ENCODE data around the gene RASA3. TPM values are rescaled to one million over a fixed set of nuclear protein-coding genes. Genes with fewer than 3 reads are reported as not detected.

RASA3 gene
- total and polyA plus RNA-seq, 10 of the 15 experiments (the other 5 are each of a cell fraction or from before 2014, with no cell fraction given): 0.79 to 33.9 (median 17.6) TPM

- intact Hi-C loops (cut with micrococcal nuclease; ENCODE audit: unreplicated experiment): no loop called here
- H3K79me2 ChIP-seq (ENCODE audit: control insufficient read depth, insufficient read depth, low read length): peaks cover 14% of the 10 kb centered on the region
- CTCF ChIA-PET: no interaction called here
- TF ChIP-seq BCL11A (IDR thresholded peaks at IDR 0.05; ENCODE audit: low read depth, low read length): no peak
- TF ChIP-seq EP300 (IDR thresholded peaks at IDR 0.05; ENCODE audit: borderline replicate concordance in 1 of 2, control insufficient read depth in 1 of 2, low read depth in 2 of 2, low read length in 2 of 2): no peak
- TF ChIP-seq STAT3 (IDR thresholded peaks at IDR 0.05; ENCODE audit: low read depth, low read length): no peak
- no peak for TF ChIP-seq MEF2B (IDR thresholded peaks at IDR 0.05; ENCODE audit: partially characterized antibody, poor library complexity, severe bottlenecking)
- no peak for TF ChIP-seq FOS (IDR thresholded peaks at IDR 0.05; ENCODE audit: borderline replicate concordance, extremely low read depth, insufficient read length)
- TF ChIP-seq BRCA1 (IDR thresholded peaks at IDR 0.05; ENCODE audit: low read depth, low read length): no peak
- TF ChIP-seq MAX (IDR thresholded peaks at IDR 0.05; ENCODE audit: low read depth, low read length): no peak
- TF ChIP-seq FOXK2 (IDR thresholded peaks at IDR 0.05): no peak
- TF ChIP-seq IKZF1 (conservative IDR thresholded peaks at IDR 0.05): no peak
- TF ChIP-seq MEF2A (IDR thresholded peaks at IDR 0.05; ENCODE audit: insufficient read depth, low read depth, low read length): no peak
- TF ChIP-seq CHD2 (IDR thresholded peaks at IDR 0.05; ENCODE audit: borderline replicate concordance, low read depth, low read length): no peak
- no peak overlapping the region for H3K4me2 ChIP-seq (ENCODE audit: control insufficient read depth, insufficient read depth)
- H3K27ac ChIP-seq (ENCODE audit: control insufficient read depth, insufficient read depth): no peak overlapping the region
- H4K20me1 ChIP-seq (ENCODE audit: control insufficient read depth, insufficient read depth): no peaks in the 10 kb centered on the region
- H3K9me3 ChIP-seq (replicated peaks; ENCODE audit: control insufficient read depth, insufficient read depth, low read length): no peaks in the 10 kb centered on the region
- ATAC-seq (no peak), DNase-seq (ENCODE audit: low read depth, low spot score) (no peak), FAIRE-seq (no peak)
- SMC1A ChIA-PET (ENCODE audit: uncharacterized antibody, unreplicated experiment): no interaction called here
- RAD21 ChIA-PET (ENCODE audit: unreplicated experiment): no interaction called here
- no peaks in the 10 kb centered on the region for H3K27me3 ChIP-seq (replicated peaks in 1 of 2; ENCODE audit: control insufficient read depth in 2 of 2, insufficient read depth in 2 of 2, low read length in 1 of 2)
- peaks cover 38% of the 10 kb centered on the region for H3K4me1 ChIP-seq (ENCODE audit: control insufficient read depth, insufficient read depth, low read length)
- no peak overlapping the region for H3K9ac ChIP-seq (ENCODE audit: control insufficient read depth, insufficient read depth, low read length)
- no TSS peak for BruUV-seq (replicated peaks)
- POLR2A ChIA-PET: no interaction called here
- in situ Hi-C loops (cut with MboI): no loop called here
- no peak overlapping the region for H2AFZ ChIP-seq (ENCODE audit: control insufficient read depth, low read depth, low read length)
- WGBS (ENCODE audit: insufficient coverage, insufficient replicate concordance, low lambda C conversion rate, missing lambda C conversion rate): 94% methylated on average over 18 of the region's 18 CpGs
- no peak overlapping the region for H3K4me3 ChIP-seq
- H3K36me3 ChIP-seq (ENCODE audit: control insufficient read depth in 2 of 2, insufficient read depth in 2 of 2, low read length in 1 of 2): peaks cover 0 to 12% of the 10 kb centered on the region in 2 experiments; a peak in 3 of 4 replicates
These were observed 71.4 kb downstream of the RASA3 start for GRCh38 chr13:114061047-114061446.

Measured in GM12878 (cell line).